B cell (primary cell): ENCODE measurements around the gene LAIR2.

Experiments
- EZH2 ChIP-seq: IDR thresholded peaks from 2 replicates; pipeline ENCODE4 v1.6.1; 2012; ENCODE audit warnings: borderline replicate concordance, low read depth, mild to moderate bottlenecking, moderate library complexity, low read length; ENCODE audit not compliant: insufficient read depth, poor library complexity, severe bottlenecking
- TF ChIP-seq, protein P1 (sequence below): fragments of 200-600 bp; IDR thresholded peaks from one replicate; pipeline ENCODE4 v1.8.0; 2022; ENCODE audit warnings: antibody characterized with exemption, mild to moderate bottlenecking

DNA sequence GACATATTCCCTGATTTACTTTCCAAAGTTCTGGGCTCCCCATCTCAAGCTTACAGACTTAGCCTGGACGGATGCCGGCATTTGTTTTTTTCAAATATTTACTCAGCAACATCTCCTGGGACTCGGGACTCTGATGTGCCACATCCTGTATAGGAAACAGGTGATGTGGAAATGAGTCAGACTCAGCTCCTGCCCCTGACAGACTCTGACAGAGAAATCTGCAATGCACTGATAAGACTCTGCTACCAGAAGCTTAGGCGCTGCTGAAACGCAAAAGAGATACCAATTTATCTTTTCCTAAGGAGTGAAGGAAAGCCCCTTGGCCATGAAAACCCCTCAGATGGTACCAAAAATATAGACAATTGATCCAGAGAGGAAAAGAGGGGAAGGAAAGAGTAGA is 16.2 kb downstream of the LAIR2 start:
- TF ChIP-seq, protein P1, sequence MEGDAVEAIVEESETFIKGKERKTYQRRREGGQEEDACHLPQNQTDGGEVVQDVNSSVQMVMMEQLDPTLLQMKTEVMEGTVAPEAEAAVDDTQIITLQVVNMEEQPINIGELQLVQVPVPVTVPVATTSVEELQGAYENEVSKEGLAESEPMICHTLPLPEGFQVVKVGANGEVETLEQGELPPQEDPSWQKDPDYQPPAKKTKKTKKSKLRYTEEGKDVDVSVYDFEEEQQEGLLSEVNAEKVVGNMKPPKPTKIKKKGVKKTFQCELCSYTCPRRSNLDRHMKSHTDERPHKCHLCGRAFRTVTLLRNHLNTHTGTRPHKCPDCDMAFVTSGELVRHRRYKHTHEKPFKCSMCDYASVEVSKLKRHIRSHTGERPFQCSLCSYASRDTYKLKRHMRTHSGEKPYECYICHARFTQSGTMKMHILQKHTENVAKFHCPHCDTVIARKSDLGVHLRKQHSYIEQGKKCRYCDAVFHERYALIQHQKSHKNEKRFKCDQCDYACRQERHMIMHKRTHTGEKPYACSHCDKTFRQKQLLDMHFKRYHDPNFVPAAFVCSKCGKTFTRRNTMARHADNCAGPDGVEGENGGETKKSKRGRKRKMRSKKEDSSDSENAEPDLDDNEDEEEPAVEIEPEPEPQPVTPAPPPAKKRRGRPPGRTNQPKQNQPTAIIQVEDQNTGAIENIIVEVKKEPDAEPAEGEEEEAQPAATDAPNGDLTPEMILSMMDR, result no peak
- TF ChIP-seq EZH2, result no peak
